Measurements from ENCODE around the gene CNOT8. TPM values are rescaled to one million over a fixed set of nuclear protein-coding genes. Genes with fewer than 3 reads are reported as not detected.

The CNOT8 gene
- total RNA-seq, 1 experiment from 2014 or later = 72.3 TPM

- Histone ChIP-seq H3K9me3 (ENCODE audit: insufficient read depth, low read depth) (no peaks in the 10 kb centered on the region), H3K4me1 (replicated peaks; ENCODE audit: insufficient read depth) (no peaks in the 10 kb centered on the region), H3K9me2 (ENCODE audit: insufficient read depth) (no peaks in the 10 kb centered on the region), H2AFZ (no peak overlapping the region), H3K36me3 (ENCODE audit: low read depth) (peaks cover 31% of the 10 kb centered on the region), H4K20me1 (ENCODE audit: insufficient read depth) (peaks cover 7% of the 10 kb centered on the region; the same call in 1 of the 2 replicates), H3K27ac (no peak overlapping the region), H3K4me3 (no peak overlapping the region), H3F3A (ENCODE audit: insufficient read depth, low read depth) (peaks cover 31% of the 10 kb centered on the region; the same call in 1 of the 2 replicates), H3K79me2 (ENCODE audit: low read depth) (no peaks in the 10 kb centered on the region), H3K4me2 (no peak overlapping the region), H3K27me3 (ENCODE audit: insufficient read depth, low read depth) (no peaks in the 10 kb centered on the region)
- TF ChIP-seq CTCF (conservative IDR thresholded peaks at IDR 0.05) = no peak
- TF ChIP-seq EZH2 (IDR thresholded peaks at IDR 0.05; ENCODE audit: low read depth) = no peak
- ChIA-PET CTCF (no interaction called here), POLR2A (ENCODE audit: unreplicated experiment) (no interaction called here)
- no TSS peak for BruUV-seq (replicated peaks)
- intact Hi-C loops (cut with micrococcal nuclease; ENCODE audit: unreplicated experiment) = loop anchor here (10.0 kb wide), 1 partner anchor 843 kb away; no protein-coding TSS in a partner anchor
- DNase-seq = no peak
Measured at GRCh38 chr5:154817815-154818214, 40.6 kb upstream of the CNOT8 start.

- no TSS peak for BruUV-seq (replicated peaks)
- H3K79me2 ChIP-seq (ENCODE audit: low read depth) = no peaks in the 10 kb centered on the region
- 0 out of 2 replicates have a peak, but pooled peaks cover 4% of the 10 kb centered on the region for H4K20me1 ChIP-seq (ENCODE audit: insufficient read depth)
- DNase-seq = no peak
- peaks cover 23% of the 10 kb centered on the region; the same call in 1 of the 2 replicates for H3K36me3 ChIP-seq (ENCODE audit: low read depth)
- TF ChIP-seq CTCF (conservative IDR thresholded peaks at IDR 0.05) = no peak
- TF ChIP-seq EZH2 (IDR thresholded peaks at IDR 0.05; ENCODE audit: low read depth) = no peak
- H3K9me3 ChIP-seq (ENCODE audit: insufficient read depth, low read depth) = no peaks in the 10 kb centered on the region
- H3K4me3 ChIP-seq = no peak overlapping the region
- ChIA-PET POLR2A (ENCODE audit: unreplicated experiment) (no interaction called here), CTCF (no interaction called here)
- no peaks in the 10 kb centered on the region for H3K9me2 ChIP-seq (ENCODE audit: insufficient read depth)
- intact Hi-C loops (cut with micrococcal nuclease; ENCODE audit: unreplicated experiment) = loop anchor here (10.0 kb wide), 1 partner anchor 844 kb away; no protein-coding TSS in a partner anchor
- H2AFZ ChIP-seq = no peak overlapping the region
- H3K27ac ChIP-seq = no peak overlapping the region
- H3K4me1 ChIP-seq (replicated peaks; ENCODE audit: insufficient read depth) = no peaks in the 10 kb centered on the region
- H3K27me3 ChIP-seq (ENCODE audit: insufficient read depth, low read depth) = no peaks in the 10 kb centered on the region
- peaks cover 31% of the 10 kb centered on the region; the same call in 1 of the 2 replicates for H3F3A ChIP-seq (ENCODE audit: insufficient read depth, low read depth)
- H3K4me2 ChIP-seq = no peak overlapping the region
Measured at GRCh38 chr5:154818471-154819116, 39.8 kb upstream of the CNOT8 start.

- no TSS peak for BruUV-seq (replicated peaks)
- Histone ChIP-seq H4K20me1 (ENCODE audit: insufficient read depth) (0 out of 2 replicates have a peak, but pooled peaks cover 4% of the 10 kb centered on the region), H3K9me3 (ENCODE audit: insufficient read depth, low read depth) (no peaks in the 10 kb centered on the region), H3K9me2 (ENCODE audit: insufficient read depth) (no peaks in the 10 kb centered on the region), H3K4me2 (no peak overlapping the region), H3K79me2 (ENCODE audit: low read depth) (no peaks in the 10 kb centered on the region), H3F3A (ENCODE audit: insufficient read depth, low read depth) (peaks cover 36% of the 10 kb centered on the region; the same call in 1 of the 2 replicates), H3K27me3 (ENCODE audit: insufficient read depth, low read depth) (no peaks in the 10 kb centered on the region), H3K27ac (no peak overlapping the region), H3K36me3 (ENCODE audit: low read depth) (peaks cover 16% of the 10 kb centered on the region; the same call in 1 of the 2 replicates), H2AFZ (no peak overlapping the region), H3K4me1 (replicated peaks; ENCODE audit: insufficient read depth) (no peaks in the 10 kb centered on the region), H3K4me3 (no peak overlapping the region)
- intact Hi-C loops (cut with micrococcal nuclease; ENCODE audit: unreplicated experiment) = loop anchor here (10.0 kb wide), 1 partner anchor 845 kb away; no protein-coding TSS in a partner anchor
- no peak for TF ChIP-seq CTCF (conservative IDR thresholded peaks at IDR 0.05)
- no peak for DNase-seq
- ChIA-PET POLR2A (ENCODE audit: unreplicated experiment) (no interaction called here), CTCF (no interaction called here)
Measured at GRCh38 chr5:154819546-154819945, 38.9 kb upstream of the CNOT8 start.
